LNCAP (cell line): ENCODE results near the gene WDR82.
A peak's percentile ranks its signal among the peaks of the same experiment; 100 is the strongest.

Experiments
- TF ChIP-seq, protein P1 (sequence below): fragments of 450-650 bp; IDR thresholded peaks from 2 replicates; pipeline ENCODE4 v1.5.1; 2017; ENCODE audit warnings: mild to moderate bottlenecking

The WDR82 gene, protein sequence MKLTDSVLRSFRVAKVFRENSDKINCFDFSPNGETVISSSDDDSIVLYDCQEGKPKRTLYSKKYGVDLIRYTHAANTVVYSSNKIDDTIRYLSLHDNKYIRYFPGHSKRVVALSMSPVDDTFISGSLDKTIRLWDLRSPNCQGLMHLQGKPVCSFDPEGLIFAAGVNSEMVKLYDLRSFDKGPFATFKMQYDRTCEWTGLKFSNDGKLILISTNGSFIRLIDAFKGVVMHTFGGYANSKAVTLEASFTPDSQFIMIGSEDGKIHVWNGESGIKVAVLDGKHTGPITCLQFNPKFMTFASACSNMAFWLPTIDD

DNA sequence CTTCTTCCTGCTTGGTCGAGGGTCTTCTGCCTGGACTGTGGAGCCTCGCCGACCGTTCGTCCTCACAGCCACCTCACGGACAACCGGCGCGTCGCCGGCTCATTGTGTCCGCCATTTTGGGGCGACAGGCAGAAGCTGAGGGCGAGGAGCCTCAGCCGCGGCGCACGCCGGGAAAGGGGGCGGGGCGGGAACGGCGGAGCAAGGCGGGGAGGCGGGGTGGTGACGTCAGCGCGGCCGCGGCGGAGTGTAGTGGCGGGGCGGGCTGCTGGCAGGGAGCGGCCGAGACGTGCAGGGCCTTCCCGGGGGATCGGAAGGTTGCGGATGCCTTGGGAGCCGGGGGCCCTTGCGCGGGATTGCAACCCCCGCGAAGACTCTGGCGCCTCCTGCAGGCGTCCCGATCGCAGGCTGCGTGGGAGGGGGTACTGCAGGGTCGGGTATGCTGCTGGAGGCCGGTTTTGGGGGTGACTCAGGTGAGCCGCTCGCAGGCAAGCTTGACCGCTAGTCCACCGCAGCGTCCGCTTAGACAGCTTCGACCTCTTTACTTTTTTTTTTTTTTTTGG is at the start of gene WDR82:
Gene WDR82, minus strand, starts transcription at position 140 of the 560 bp plus-strand sequence. CDS start 288 bp downstream, outside the sequence.
- TF ChIP-seq, protein P1, sequence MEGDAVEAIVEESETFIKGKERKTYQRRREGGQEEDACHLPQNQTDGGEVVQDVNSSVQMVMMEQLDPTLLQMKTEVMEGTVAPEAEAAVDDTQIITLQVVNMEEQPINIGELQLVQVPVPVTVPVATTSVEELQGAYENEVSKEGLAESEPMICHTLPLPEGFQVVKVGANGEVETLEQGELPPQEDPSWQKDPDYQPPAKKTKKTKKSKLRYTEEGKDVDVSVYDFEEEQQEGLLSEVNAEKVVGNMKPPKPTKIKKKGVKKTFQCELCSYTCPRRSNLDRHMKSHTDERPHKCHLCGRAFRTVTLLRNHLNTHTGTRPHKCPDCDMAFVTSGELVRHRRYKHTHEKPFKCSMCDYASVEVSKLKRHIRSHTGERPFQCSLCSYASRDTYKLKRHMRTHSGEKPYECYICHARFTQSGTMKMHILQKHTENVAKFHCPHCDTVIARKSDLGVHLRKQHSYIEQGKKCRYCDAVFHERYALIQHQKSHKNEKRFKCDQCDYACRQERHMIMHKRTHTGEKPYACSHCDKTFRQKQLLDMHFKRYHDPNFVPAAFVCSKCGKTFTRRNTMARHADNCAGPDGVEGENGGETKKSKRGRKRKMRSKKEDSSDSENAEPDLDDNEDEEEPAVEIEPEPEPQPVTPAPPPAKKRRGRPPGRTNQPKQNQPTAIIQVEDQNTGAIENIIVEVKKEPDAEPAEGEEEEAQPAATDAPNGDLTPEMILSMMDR, result peak; percentile 15; the same call in 1 of the 2 replicates

DNA sequence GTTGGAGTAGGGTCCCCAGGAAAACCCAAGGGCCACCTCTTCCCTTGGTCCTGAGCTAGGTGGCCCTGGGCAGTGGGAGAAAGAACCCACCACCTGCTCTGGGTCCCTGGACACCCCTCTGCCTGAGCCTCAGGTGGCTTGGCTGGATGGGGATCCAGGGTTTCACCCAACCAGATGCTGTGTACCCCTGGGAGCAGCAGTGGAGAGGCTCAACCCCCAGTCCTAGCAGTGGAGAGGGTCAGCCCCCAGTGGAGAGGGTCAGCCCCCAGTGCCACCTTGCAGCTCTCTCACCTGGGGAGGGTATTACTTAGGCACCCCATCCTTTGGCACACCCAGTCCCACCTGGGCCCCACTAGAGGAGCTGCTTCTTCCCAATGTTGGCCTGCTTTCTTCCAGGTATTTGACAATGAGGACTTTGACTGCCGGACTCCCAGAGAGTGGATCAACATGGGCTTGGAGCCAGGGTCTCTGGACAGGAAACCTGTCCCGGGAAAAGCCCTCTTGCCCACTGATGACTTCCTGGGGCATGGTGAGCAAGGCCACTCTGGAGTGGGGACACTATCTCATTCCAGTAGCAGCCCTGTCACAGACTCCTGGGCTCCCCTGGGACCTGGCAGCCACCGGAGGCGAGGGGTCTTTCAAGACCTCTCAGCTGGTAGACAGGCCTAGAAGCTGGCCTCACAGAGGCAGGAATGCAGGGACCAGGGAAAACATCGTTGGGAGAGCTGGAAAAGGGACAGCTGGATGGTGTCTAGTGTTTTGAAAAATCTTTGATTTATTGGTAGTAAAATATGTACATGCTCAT is 49.2 kb upstream of the WDR82 start:
- TF ChIP-seq, protein P1, result no peak

DNA sequence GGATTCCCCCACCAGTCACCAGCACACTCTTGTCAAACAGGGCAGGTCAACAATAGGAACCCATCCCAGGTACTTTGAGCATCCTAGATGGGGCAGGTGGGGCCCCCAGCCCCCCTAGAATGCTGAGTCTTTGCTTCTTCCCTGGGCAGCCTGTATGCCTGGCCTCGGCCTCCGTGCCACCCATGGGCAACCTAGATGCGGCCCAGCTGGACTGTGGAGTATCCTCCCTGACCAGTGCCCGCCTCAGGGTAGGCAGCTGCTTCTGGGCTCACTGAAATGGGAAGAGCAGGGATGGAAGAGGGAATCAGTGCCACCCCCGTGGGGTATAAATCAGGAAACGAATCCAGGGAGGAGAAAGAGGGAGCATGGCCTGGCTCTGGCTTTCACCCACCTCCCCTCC is 48.5 kb upstream of the WDR82 start:
- TF ChIP-seq, protein P1, result no peak

GRCh38 chr3:52325686-52326085 is 47.2 kb upstream of the WDR82 start:
- TF ChIP-seq, protein P1, result no peak

DNA sequence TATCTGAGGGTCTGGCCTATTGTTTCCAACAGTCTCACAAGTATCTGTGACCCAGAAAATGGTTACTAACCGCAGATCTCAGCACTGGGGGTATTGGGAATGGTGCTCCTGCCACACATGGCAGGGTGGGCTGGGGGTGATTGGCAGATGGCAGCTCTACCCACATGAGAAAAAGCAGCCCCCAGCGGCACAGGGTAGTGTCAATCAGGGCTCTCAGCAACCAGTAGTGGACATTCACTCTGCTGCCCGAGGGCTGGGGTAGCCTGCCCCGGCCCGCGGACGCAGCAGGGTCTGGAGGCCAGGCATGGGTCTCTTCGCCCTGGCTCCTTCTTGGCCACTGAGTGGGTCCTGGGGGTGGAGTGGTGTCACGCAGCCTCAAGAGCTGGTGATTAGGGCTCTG is 46.2 kb upstream of the WDR82 start:
- TF ChIP-seq, protein P1, result no peak

DNA sequence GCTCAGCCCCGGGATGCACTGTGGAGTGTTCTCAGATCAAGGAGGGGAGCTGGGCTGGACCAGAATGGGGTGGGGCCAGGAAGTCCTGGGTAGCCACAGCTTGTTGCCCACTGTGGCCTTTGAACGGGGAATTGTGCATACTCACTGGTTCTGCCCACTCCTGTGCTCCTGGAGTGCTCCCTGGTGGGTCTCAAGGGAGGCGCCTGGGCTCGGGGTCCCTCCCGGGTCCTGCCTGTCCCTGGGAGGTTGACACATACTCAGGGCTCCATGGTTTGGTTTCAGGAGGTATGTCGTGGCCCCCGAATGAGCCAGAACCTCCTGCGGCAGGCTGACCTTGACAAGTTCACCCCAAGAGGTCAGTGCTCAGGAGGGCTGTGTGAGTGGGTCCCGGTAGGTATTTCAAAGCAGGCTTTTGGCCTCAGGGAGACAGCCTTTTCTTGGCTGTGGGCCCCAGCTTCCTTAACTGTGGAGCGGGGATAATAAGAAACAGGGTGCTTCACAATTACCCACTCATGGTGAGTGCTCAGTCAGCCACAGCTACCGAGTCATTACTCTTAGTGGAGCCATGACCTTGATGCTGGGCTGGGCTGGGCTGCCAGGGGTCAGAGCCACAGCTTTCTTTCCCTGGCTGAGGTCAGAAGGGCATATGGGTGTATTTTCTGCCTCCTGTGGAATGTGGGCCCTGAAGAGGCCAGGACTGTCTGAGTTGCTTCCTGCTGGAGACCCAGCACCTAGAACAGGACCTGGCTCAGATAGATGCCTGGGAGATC is 45.3 kb upstream of the WDR82 start:
- TF ChIP-seq, protein P1, result no peak

- TF ChIP-seq, protein P1, result no peak
These were observed 44.0 kb upstream of the WDR82 start for GRCh38 chr3:52322466-52322865.
